DND-41 (cell line): ENCODE results near the gene OPCML.

Experiments used
- ATAC-seq: fragments of 200-7000 bp; cut with Tn5 transposase; 3 replicates; pipeline ENCODE4 v1.9.1; 2021; ENCODE audit warnings: low read depth; ENCODE audit not compliant: insufficient read depth
- DNase-seq: peaks from one replicate; pipeline ENCODE4 v3.0.0-alpha.2; 2020
- H2AFZ ChIP-seq: 2 replicates; pipeline ENCODE4 v1.6.0; 2012; ENCODE audit warnings: low read depth, low read length
- H3K27ac ChIP-seq: 2 replicates; pipeline ENCODE4 v1.5.1; 2012; ENCODE audit warnings: low read length, inconsistent platforms
- H3K27me3 ChIP-seq: fragments of 200-600 bp; sonication (generic); 2 replicates; pipeline ENCODE4 v1.6.0; 2012; ENCODE audit warnings: low read length, mild to moderate bottlenecking, inconsistent platforms; ENCODE audit not compliant: insufficient read depth, poor library complexity
- H3K36me3 ChIP-seq: 2 replicates; pipeline ENCODE4 v1.5.1; 2012; ENCODE audit warnings: low read length, inconsistent platforms; ENCODE audit not compliant: insufficient read depth
- H3K4me1 ChIP-seq: 2 replicates; pipeline ENCODE4 v1.5.1; 2012; ENCODE audit warnings: mild to moderate bottlenecking, low read length; ENCODE audit not compliant: insufficient read depth
- H3K4me2 ChIP-seq: 2 replicates; pipeline ENCODE4 v1.6.0; 2012; ENCODE audit warnings: mild to moderate bottlenecking, moderate library complexity, low read length, inconsistent platforms; ENCODE audit not compliant: insufficient read depth
- H3K4me3 ChIP-seq, 2 experiments: fragments of 200-600 bp in 1 of 2; shearing (Covaris generic) in 1 of 2; 2 replicates each; pipeline ENCODE4 v1.5.1; 2012 to 2016; ENCODE audit warnings: inconsistent platforms in 2 of 2, low read length in 2 of 2, mild to moderate bottlenecking in 2 of 2, low read depth in 1 of 2, moderate library complexity in 1 of 2
- H3K79me2 ChIP-seq: 2 replicates; pipeline ENCODE4 v1.6.0; 2012; ENCODE audit warnings: low read length, inconsistent platforms; ENCODE audit not compliant: insufficient read depth
- H3K9ac ChIP-seq: 2 replicates; pipeline ENCODE4 v1.6.0; 2012; ENCODE audit warnings: low read depth, mild to moderate bottlenecking, inconsistent platforms, low read length, moderate library complexity
- H3K9me3 ChIP-seq: 2 replicates; pipeline ENCODE4 v1.5.1; 2012; ENCODE audit warnings: low read length, moderate library complexity, mild to moderate bottlenecking, inconsistent platforms; ENCODE audit not compliant: insufficient read depth, severe bottlenecking
- H4K20me1 ChIP-seq: 2 replicates; pipeline ENCODE4 v1.6.0; 2012; ENCODE audit warnings: low read length; ENCODE audit not compliant: insufficient read depth
- EZH2 ChIP-seq: IDR thresholded peaks from 3 replicates; pipeline ENCODE4 v1.6.1; 2012; ENCODE audit warnings: borderline replicate concordance, low read depth, mild to moderate bottlenecking, moderate library complexity, low read length, inconsistent platforms; ENCODE audit not compliant: severe bottlenecking
- TF ChIP-seq, protein P1 (sequence below): IDR thresholded peaks from 2 replicates; pipeline ENCODE4 v1.5.1; 2012; ENCODE audit warnings: borderline replicate concordance, low read length, moderate library complexity, mild to moderate bottlenecking; ENCODE audit not compliant: poor library complexity, severe bottlenecking; ENCODE audit errors: extremely low read depth

OPCML gene

DNA sequence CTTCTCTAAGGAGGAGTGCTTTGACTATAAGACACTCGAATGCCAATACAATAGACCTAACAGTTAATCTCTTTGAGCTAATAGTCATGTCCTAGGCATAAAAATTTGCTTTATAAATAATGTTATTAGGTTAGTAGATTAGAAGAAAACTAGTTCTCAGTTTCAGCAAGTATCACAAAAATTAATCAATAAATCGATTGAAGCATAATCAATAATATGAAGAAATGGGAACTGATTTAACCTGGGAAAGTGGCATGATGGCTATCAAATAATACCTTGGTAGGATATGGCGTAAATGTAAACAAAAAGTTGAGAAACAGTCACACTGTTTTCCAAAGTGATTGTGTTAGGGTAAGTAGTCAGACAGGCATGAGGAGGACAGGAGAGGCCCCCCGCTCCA lies 676.3 kb downstream of the OPCML start:
- ATAC-seq = no peak
- H3K27me3 ChIP-seq = peaks cover 6% of the 10 kb centered on the region
- no peak overlapping the region for H3K27ac ChIP-seq
- H4K20me1 ChIP-seq = no peaks in the 10 kb centered on the region
- H3K9me3 ChIP-seq = peaks cover 7% of the 10 kb centered on the region
- TF ChIP-seq, protein P1, sequence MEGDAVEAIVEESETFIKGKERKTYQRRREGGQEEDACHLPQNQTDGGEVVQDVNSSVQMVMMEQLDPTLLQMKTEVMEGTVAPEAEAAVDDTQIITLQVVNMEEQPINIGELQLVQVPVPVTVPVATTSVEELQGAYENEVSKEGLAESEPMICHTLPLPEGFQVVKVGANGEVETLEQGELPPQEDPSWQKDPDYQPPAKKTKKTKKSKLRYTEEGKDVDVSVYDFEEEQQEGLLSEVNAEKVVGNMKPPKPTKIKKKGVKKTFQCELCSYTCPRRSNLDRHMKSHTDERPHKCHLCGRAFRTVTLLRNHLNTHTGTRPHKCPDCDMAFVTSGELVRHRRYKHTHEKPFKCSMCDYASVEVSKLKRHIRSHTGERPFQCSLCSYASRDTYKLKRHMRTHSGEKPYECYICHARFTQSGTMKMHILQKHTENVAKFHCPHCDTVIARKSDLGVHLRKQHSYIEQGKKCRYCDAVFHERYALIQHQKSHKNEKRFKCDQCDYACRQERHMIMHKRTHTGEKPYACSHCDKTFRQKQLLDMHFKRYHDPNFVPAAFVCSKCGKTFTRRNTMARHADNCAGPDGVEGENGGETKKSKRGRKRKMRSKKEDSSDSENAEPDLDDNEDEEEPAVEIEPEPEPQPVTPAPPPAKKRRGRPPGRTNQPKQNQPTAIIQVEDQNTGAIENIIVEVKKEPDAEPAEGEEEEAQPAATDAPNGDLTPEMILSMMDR = no peak
- TF ChIP-seq EZH2 = no peak
- no peaks in the 10 kb centered on the region for H3K4me1 ChIP-seq
- H3K79me2 ChIP-seq = no peaks in the 10 kb centered on the region
- H3K36me3 ChIP-seq = no peaks in the 10 kb centered on the region
- H2AFZ ChIP-seq = no peak overlapping the region
- H3K4me3 ChIP-seq = no peak overlapping the region
- no peak overlapping the region for H3K9ac ChIP-seq
- H3K4me2 ChIP-seq = no peak overlapping the region
- no peak for DNase-seq

- no peak overlapping the region for H3K4me2 ChIP-seq
- no peak for ATAC-seq
- DNase-seq = no peak
- H3K9me3 ChIP-seq = peaks cover 7% of the 10 kb centered on the region
- H3K27ac ChIP-seq = no peak overlapping the region
- peaks cover 6% of the 10 kb centered on the region for H3K27me3 ChIP-seq
- no peak overlapping the region for H3K4me3 ChIP-seq
- TF ChIP-seq, protein P1 = no peak
- no peak for TF ChIP-seq EZH2
- H3K9ac ChIP-seq = no peak overlapping the region
- H2AFZ ChIP-seq = no peak overlapping the region
- no peaks in the 10 kb centered on the region for H4K20me1 ChIP-seq
- H3K79me2 ChIP-seq = no peaks in the 10 kb centered on the region
- no peaks in the 10 kb centered on the region for H3K4me1 ChIP-seq
- H3K36me3 ChIP-seq = no peaks in the 10 kb centered on the region
These were observed 676.8 kb downstream of the OPCML start for GRCh38 chr11:132855516-132855915.

GRCh38 chr11:132853886-132854285 lies 678.4 kb downstream of the OPCML start:
- no peak overlapping the region for H2AFZ ChIP-seq
- H3K79me2 ChIP-seq = no peaks in the 10 kb centered on the region
- H3K4me1 ChIP-seq = no peaks in the 10 kb centered on the region
- no peak for ATAC-seq
- no peak for DNase-seq
- no peaks in the 10 kb centered on the region for H4K20me1 ChIP-seq
- H3K27ac ChIP-seq = no peak overlapping the region
- TF ChIP-seq, protein P1 = no peak
- no peak for TF ChIP-seq EZH2
- no peaks in the 10 kb centered on the region for H3K36me3 ChIP-seq
- peaks cover 6% of the 10 kb centered on the region for H3K27me3 ChIP-seq
- H3K9ac ChIP-seq = no peak overlapping the region
- H3K4me3 ChIP-seq = no peak overlapping the region
- H3K9me3 ChIP-seq = peaks cover 7% of the 10 kb centered on the region
- no peak overlapping the region for H3K4me2 ChIP-seq

DNA sequence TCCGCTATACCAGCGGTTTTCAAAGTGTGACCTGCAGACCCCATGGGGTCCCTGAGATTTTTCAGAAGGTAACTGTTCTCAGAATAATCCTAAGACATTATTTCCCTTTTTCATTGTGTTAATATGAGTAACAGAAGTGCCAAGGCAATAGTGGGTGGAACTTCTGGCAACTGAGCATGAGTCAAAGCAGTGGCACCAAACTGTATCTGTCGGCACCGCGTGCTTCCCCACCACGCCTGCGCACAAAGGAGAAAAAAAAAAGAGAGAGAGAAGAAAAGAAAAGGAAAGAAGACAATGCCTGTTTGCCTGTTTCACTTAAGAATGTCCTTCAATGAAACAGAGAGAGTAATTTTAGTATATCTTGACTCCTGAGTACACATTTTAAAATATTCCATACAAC lies 679.9 kb downstream of the OPCML start:
- no peak overlapping the region for H3K4me3 ChIP-seq
- H3K9me3 ChIP-seq = peaks cover 7% of the 10 kb centered on the region
- H3K27ac ChIP-seq = no peak overlapping the region
- H2AFZ ChIP-seq = no peak overlapping the region
- no peaks in the 10 kb centered on the region for H4K20me1 ChIP-seq
- no peaks in the 10 kb centered on the region for H3K36me3 ChIP-seq
- no peak overlapping the region for H3K4me2 ChIP-seq
- no peaks in the 10 kb centered on the region for H3K79me2 ChIP-seq
- no peak overlapping the region for H3K9ac ChIP-seq
- H3K27me3 ChIP-seq = no peaks in the 10 kb centered on the region
- TF ChIP-seq, protein P1 = no peak
- no peak for TF ChIP-seq EZH2
- H3K4me1 ChIP-seq = no peaks in the 10 kb centered on the region
- ATAC-seq = no peak
- DNase-seq = no peak
